ENCODE measurements around the gene IL1RAPL1. TPM values are rescaled to one million over a fixed set of nuclear protein-coding genes. Genes with fewer than 3 reads are reported as not detected.

Gene IL1RAPL1
- total RNA-seq, 1 donor from 2014 or later, result 0.16 TPM

DNA sequence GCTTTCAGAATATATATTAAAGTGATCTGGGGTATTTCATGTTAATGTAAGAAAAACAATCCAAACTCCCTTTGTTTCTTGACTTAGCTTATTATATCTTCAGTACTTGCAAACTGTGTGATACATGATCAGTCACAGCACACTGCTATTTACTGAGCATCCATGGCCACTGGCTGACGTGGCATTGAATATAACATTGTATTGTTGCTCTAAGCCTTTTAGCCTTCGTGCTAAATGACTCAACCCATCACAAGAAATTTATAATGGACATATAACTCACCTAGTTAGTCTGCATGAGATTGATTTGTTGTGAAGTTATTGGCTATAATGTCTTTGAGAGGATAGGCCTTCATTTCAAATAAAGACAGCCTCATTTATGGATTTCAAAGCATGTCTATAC, 642.6 kb downstream of the IL1RAPL1 start:
- FAIRE-seq (peak; percentile 77), DNase-seq (ENCODE audit: low read depth) (peak; percentile 51)
- H3K9ac ChIP-seq (ENCODE audit: low read length), result no peak overlapping the region
- Mint-ChIP-seq H3K9me3 (ENCODE audit: unreplicated experiment) (no peaks in the 10 kb centered on the region), H3K4me1 (ENCODE audit: low read depth, unreplicated experiment) (peaks cover 7% of the 10 kb centered on the region), H3K36me3 (ENCODE audit: low read depth, unreplicated experiment) (no peaks in the 10 kb centered on the region), H3K27ac (ENCODE audit: unreplicated experiment) (no peak overlapping the region), H3K4me3 (ENCODE audit: unreplicated experiment) (no peak overlapping the region), H3K27me3 (ENCODE audit: low read depth, unreplicated experiment) (no peaks in the 10 kb centered on the region)
- H3K36me3 ChIP-seq (ENCODE audit: insufficient read depth, low read length), result no peaks in the 10 kb centered on the region
- TF ChIP-seq EZH2 (IDR thresholded peaks at IDR 0.05; ENCODE audit: insufficient read depth, low read length), result no peak
- TF ChIP-seq, protein P1, sequence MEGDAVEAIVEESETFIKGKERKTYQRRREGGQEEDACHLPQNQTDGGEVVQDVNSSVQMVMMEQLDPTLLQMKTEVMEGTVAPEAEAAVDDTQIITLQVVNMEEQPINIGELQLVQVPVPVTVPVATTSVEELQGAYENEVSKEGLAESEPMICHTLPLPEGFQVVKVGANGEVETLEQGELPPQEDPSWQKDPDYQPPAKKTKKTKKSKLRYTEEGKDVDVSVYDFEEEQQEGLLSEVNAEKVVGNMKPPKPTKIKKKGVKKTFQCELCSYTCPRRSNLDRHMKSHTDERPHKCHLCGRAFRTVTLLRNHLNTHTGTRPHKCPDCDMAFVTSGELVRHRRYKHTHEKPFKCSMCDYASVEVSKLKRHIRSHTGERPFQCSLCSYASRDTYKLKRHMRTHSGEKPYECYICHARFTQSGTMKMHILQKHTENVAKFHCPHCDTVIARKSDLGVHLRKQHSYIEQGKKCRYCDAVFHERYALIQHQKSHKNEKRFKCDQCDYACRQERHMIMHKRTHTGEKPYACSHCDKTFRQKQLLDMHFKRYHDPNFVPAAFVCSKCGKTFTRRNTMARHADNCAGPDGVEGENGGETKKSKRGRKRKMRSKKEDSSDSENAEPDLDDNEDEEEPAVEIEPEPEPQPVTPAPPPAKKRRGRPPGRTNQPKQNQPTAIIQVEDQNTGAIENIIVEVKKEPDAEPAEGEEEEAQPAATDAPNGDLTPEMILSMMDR (IDR thresholded peaks at IDR 0.05; ENCODE audit: insufficient read depth, low read depth, low read length), result no peak
- no peak overlapping the region for H3K27ac ChIP-seq (ENCODE audit: low read depth, low read length)
- H3K4me1 ChIP-seq (ENCODE audit: insufficient read depth, low read length), result no peaks in the 10 kb centered on the region
- no peak overlapping the region for H2AFZ ChIP-seq (ENCODE audit: low read depth, low read length)
- H3K9me3 ChIP-seq (ENCODE audit: insufficient read depth, low read depth, low read length), result no peaks in the 10 kb centered on the region
- H3K4me2 ChIP-seq (ENCODE audit: low read length), result no peak overlapping the region
- H4K20me1 ChIP-seq (ENCODE audit: insufficient read depth, low read length), result no peaks in the 10 kb centered on the region
- no peaks in the 10 kb centered on the region for H3K27me3 ChIP-seq (ENCODE audit: insufficient read depth, low read length)
- no peak overlapping the region for H3K4me3 ChIP-seq (ENCODE audit: insufficient read depth, low read depth, low read length)
- H3K79me2 ChIP-seq (ENCODE audit: insufficient read depth, low read length), result no peaks in the 10 kb centered on the region

DNA sequence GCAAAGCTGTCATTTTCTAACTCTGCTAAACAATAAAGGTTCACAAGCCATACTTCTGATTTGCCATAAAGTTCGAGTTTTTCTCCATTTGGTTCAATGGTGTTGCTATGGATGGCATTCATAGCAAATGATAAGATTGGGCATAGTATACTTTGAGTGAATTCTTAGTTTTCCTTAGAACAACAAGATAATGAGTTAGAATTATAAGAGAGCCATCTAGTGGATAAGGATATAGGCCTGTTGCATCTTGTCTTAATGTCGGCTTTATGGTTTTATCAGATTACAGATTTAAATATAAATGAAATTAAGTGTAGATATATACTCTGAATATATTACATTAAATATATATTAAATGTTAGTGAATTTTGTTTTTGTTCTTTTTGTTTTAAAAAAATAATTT, 644.6 kb downstream of the IL1RAPL1 start:
- Mint-ChIP-seq H3K4me1 (ENCODE audit: low read depth, unreplicated experiment) (no peaks in the 10 kb centered on the region), H3K36me3 (ENCODE audit: low read depth, unreplicated experiment) (no peaks in the 10 kb centered on the region), H3K27ac (ENCODE audit: unreplicated experiment) (no peak overlapping the region), H3K4me3 (ENCODE audit: unreplicated experiment) (no peak overlapping the region), H3K9me3 (ENCODE audit: unreplicated experiment) (no peaks in the 10 kb centered on the region), H3K27me3 (ENCODE audit: low read depth, unreplicated experiment) (no peaks in the 10 kb centered on the region)
- H3K4me3 ChIP-seq (ENCODE audit: insufficient read depth, low read depth, low read length), result no peak overlapping the region
- H3K9me3 ChIP-seq (ENCODE audit: insufficient read depth, low read depth, low read length), result no peaks in the 10 kb centered on the region
- no peak overlapping the region for H2AFZ ChIP-seq (ENCODE audit: low read depth, low read length)
- FAIRE-seq, result no peak
- no peak overlapping the region for H3K27ac ChIP-seq (ENCODE audit: low read depth, low read length)
- no peaks in the 10 kb centered on the region for H4K20me1 ChIP-seq (ENCODE audit: insufficient read depth, low read length)
- no peaks in the 10 kb centered on the region for H3K36me3 ChIP-seq (ENCODE audit: insufficient read depth, low read length)
- H3K9ac ChIP-seq (ENCODE audit: low read length), result no peak overlapping the region
- TF ChIP-seq, protein P1 (IDR thresholded peaks at IDR 0.05; ENCODE audit: insufficient read depth, low read depth, low read length), result peak; percentile 23
- no peak for TF ChIP-seq EZH2 (IDR thresholded peaks at IDR 0.05; ENCODE audit: insufficient read depth, low read length)
- DNase-seq (ENCODE audit: low read depth), result no peak
- no peak overlapping the region for H3K4me2 ChIP-seq (ENCODE audit: low read length)
- no peaks in the 10 kb centered on the region for H3K4me1 ChIP-seq (ENCODE audit: insufficient read depth, low read length)
- H3K27me3 ChIP-seq (ENCODE audit: insufficient read depth, low read length), result no peaks in the 10 kb centered on the region
- H3K79me2 ChIP-seq (ENCODE audit: insufficient read depth, low read length), result no peaks in the 10 kb centered on the region

DNA sequence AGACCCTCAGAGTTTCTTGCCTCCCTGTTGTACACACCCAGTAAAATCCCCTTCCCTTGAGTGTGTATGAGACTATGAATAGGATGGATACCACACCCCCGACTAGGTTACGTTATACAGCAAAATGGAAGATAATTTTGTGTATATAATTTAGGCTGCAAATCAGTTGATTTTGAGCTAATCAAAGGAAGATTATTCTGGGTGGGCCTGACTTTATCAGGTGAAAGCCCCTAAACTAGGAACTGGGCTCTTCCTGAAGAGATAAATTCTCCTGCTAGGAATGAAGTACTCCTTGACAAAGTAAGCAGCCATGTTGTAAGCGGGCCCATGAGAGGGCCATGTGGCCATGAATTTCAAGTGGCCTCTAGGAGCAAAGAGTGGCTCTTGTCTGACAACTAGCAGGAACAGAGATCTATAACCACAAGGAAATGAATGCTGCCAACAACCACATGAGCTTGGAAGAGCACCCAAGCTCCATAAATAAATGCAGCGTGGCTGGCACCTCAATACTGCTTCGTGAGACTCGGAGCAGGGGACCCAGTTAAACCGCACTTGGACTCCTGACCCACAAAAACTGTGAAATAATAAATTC, 646.4 kb downstream of the IL1RAPL1 start:
- Histone ChIP-seq H3K9me3 (ENCODE audit: insufficient read depth, low read depth, low read length) (no peaks in the 10 kb centered on the region), H3K9ac (ENCODE audit: low read length) (no peak overlapping the region), H3K36me3 (ENCODE audit: insufficient read depth, low read length) (no peaks in the 10 kb centered on the region), H3K4me2 (ENCODE audit: low read length) (no peak overlapping the region), H3K4me1 (ENCODE audit: insufficient read depth, low read length) (no peaks in the 10 kb centered on the region), H3K27me3 (ENCODE audit: insufficient read depth, low read length) (no peaks in the 10 kb centered on the region), H3K79me2 (ENCODE audit: insufficient read depth, low read length) (no peaks in the 10 kb centered on the region), H4K20me1 (ENCODE audit: insufficient read depth, low read length) (no peaks in the 10 kb centered on the region), H3K27ac (ENCODE audit: low read depth, low read length) (no peak overlapping the region), H2AFZ (ENCODE audit: low read depth, low read length) (no peak overlapping the region), H3K4me3 (ENCODE audit: insufficient read depth, low read depth, low read length) (no peak overlapping the region)
- DNase-seq (ENCODE audit: low read depth) (no peak), FAIRE-seq (no peak)
- H3K4me3 Mint-ChIP-seq (ENCODE audit: unreplicated experiment), result no peak overlapping the region
- no peak for TF ChIP-seq EZH2 (IDR thresholded peaks at IDR 0.05; ENCODE audit: insufficient read depth, low read length)
- TF ChIP-seq, protein P1 (IDR thresholded peaks at IDR 0.05; ENCODE audit: insufficient read depth, low read depth, low read length), result no peak
- no peaks in the 10 kb centered on the region for H3K27me3 Mint-ChIP-seq (ENCODE audit: low read depth, unreplicated experiment)
- H3K4me1 Mint-ChIP-seq (ENCODE audit: low read depth, unreplicated experiment), result no peaks in the 10 kb centered on the region
- no peaks in the 10 kb centered on the region for H3K36me3 Mint-ChIP-seq (ENCODE audit: low read depth, unreplicated experiment)
- no peaks in the 10 kb centered on the region for H3K9me3 Mint-ChIP-seq (ENCODE audit: unreplicated experiment)
- H3K27ac Mint-ChIP-seq (ENCODE audit: unreplicated experiment), result no peak overlapping the region
